GM10847 (cell line): Measurements from ENCODE around the gene EVC.

Source experiments
- POLR2A ChIP-seq: IDR thresholded peaks from 2 replicates; pipeline ENCODE4 v1.6.1; 2011; ENCODE audit not compliant: insufficient read length; ENCODE audit errors: extremely low read depth

Gene EVC

DNA sequence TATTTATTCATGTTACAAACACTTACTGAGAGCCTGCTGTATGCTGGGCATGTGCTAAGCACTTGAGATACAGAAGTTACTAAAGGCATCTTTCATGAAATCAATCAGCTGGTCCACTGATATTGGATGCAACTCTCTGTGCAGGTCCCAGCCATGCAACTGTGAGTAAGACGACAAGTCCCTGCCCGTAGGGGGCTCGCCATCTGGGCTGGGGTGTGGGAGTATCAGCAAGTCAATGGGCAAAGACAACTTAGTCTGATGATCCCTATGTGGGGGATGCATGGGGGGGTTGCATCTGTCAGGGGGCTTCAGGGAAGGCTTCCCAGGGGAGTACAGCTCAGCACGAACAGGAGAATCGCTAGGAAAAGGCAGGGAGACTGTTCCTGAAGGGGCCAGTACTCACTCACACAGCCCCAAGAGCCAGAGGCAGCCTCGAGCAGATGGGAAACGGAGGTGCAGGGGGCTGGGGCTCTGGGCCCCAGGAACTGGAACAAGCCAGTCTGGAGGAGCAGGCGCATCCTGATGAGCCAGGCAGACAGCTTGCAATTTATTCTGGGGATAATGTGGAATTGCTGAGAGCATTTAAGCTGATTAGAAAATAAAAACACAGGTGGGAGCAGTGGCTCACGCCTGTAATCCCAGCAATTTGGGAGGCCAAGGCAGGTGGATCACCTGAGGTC, 141.7 kb downstream of the EVC start:
- no peak for TF ChIP-seq POLR2A

DNA sequence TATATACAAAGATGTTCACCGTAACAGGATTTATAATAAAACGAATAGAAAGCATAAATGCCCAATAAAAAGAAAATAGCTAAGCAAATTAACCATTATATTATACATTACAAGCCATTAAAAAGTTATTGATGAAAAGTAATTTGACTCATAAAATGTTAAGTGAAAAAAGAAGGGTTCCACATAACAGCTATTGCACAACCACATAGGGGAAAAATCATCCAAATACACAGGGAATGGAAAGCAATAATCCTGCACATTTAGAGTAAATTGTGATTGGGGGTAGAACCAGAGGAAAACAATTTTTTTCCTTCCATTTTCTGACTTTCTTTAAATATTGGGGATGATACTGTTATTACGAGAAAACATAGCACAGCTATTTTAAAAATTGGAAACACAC, 143.9 kb downstream of the EVC start:
- TF ChIP-seq POLR2A = no peak

DNA sequence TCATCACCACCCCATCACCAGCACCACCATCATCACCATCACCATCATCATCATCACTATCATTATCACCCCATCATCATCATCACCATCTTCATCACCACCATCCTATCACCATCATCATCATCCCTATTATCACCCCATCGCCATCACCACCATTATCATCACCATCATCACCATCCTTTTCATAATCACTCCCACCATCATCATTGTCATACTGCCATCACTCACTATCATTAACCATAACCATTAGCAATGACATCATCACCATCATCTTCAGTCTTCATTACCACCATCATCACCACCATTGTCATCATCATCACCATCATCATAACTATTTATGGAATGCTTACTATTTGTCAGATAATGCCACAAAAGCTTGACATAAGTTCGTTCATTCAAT, 146.2 kb downstream of the EVC start:
- TF ChIP-seq POLR2A = no peak

DNA sequence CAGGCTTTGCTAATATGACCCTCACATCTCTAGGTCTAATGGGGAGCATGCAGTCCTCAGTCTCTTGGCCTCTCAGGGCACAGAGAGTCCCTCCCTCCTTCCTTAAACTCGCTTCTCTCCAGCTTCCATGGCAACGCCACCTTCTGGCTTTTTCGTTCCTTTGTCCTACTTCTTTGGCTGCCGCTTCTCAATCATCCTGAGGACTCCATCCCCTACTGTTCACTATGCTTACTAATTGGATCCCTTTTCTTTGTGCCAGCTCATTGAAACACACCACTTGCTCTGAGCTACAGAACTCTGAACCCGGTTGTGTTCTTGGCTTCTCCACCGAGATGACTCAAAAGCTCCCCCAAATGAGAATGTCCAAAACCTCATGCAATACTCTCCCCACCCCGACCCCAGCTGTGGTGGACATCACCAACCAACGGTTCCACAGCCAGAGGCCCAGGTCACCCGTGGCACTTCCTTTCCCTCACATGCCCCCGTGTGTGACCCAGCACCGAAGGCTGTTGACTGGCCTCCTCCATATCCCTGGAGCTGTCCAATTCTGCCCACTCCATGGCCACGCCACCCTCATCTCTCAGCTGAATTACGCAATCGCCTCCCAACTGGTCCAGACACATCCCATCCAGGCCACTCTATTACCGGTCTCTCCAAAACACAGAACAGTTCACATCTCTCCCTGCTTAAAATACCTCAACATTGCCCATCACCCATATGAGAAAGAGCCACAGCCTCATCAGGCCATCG, 147.2 kb downstream of the EVC start:
- no peak for TF ChIP-seq POLR2A

DNA sequence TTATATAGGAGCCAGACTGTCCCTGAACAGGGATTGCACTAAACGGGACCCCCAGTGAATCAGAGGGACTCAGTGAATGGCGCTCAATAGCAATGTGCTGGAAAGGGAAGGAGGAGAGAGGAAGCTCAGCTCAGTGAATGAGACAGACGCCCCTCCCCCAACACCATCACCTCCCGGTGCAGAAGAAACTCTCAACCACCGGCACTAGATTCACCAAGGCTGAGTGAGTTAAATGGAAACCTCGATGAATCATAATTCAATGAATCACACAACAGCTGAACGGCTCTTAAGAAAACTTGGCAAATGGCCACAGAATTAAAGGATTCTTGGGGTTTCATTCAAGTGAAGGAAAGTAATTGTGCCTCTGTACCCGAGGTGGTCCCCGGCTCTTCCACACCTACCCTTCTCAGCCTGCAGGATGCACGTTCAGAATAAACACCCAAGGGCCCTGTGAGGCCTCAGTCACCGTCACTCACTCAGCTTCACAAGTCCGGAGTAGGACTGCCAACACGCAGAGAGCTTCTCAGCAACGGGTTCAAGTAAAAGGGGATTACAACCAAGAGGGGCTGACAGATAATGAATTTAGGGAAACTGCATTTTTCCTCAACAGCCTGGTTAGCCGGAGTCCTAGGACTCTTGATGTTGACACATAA, 152.6 kb downstream of the EVC start:
- no peak for TF ChIP-seq POLR2A
